Muscle of arm (tissue), 12 donors: ENCODE measurements around the gene ABHD14A. TPM values are rescaled to one million over a fixed set of nuclear protein-coding genes. Genes with fewer than 3 reads are reported as not detected.

Source experiments
- DNase-seq: peaks from one replicate; pipeline ENCODE4 v3.0.0-alpha.2; 2013
- polyA plus RNA-seq, 12 donors: library from polyadenylated mRNA; unstranded; fragments of 120-200 nt; gene quantifications; one replicate each; pipeline ENCODE4 v1.2.1, GENCODE V29; 2013; ENCODE audit not compliant: insufficient read length in 12 of 12

The ABHD14A gene
- polyA plus RNA-seq, 12 donors, result 8.4 to 22.2 (median 11.0) TPM; not detected in 1

GRCh38 chr3:52014613-52015012 lies 39.7 kb downstream of the ABHD14A start:
- no peak for DNase-seq

- no peak for DNase-seq
These were observed 40.8 kb downstream of the ABHD14A start for GRCh38 chr3:52015438-52016228.

- DNase-seq, result no peak
These were observed 42.7 kb downstream of the ABHD14A start for GRCh38 chr3:52017586-52017985.

GRCh38 chr3:52018319-52019000 lies 43.6 kb downstream of the ABHD14A start:
- DNase-seq, result no peak

GRCh38 chr3:52019352-52020080 lies 44.7 kb downstream of the ABHD14A start:
- no peak for DNase-seq

- no peak for DNase-seq
These were observed 45.9 kb downstream of the ABHD14A start for GRCh38 chr3:52020796-52021195.

GRCh38 chr3:52021489-52022268 lies 46.8 kb downstream of the ABHD14A start:
- no peak for DNase-seq

- DNase-seq, result no peak
These were observed 47.6 kb downstream of the ABHD14A start for GRCh38 chr3:52022323-52023100.

GRCh38 chr3:52023101-52023770 lies 48.4 kb downstream of the ABHD14A start:
- DNase-seq, result no peak

- no peak for DNase-seq
These were observed 49.2 kb downstream of the ABHD14A start for GRCh38 chr3:52023860-52024764.

GRCh38 chr3:52024765-52025452 lies 50.0 kb downstream of the ABHD14A start:
- no peak for DNase-seq

- DNase-seq, result no peak
These were observed 50.6 kb downstream of the ABHD14A start for GRCh38 chr3:52025453-52025852.

GRCh38 chr3:52026041-52026440 lies 51.2 kb downstream of the ABHD14A start:
- DNase-seq, result no peak

GRCh38 chr3:52028572-52028971 lies 53.7 kb downstream of the ABHD14A start:
- no peak for DNase-seq

- DNase-seq, result no peak
These were observed 54.2 kb downstream of the ABHD14A start for GRCh38 chr3:52029053-52029452.

GRCh38 chr3:52029535-52029934 lies 54.7 kb downstream of the ABHD14A start:
- no peak for DNase-seq
